Adrenal gland (tissue), 5 donors: ENCODE data around the gene DNAJC1.

Source experiments
- CTCF ChIP-seq, 6 experiments: fragments of 450-650 bp in 4 of 6; fragments of 200-600 bp in 2 of 6; sonication (generic) in 1 of 6; IDR thresholded peaks; 1 replicate in 5 of 6; 2 replicates in 1 of 6; pipeline versions ENCODE4 v1.5.1 to v1.8.0; 2016 to 2021; ENCODE audit warnings: antibody characterized with exemption in 6 of 6, mild to moderate bottlenecking in 2 of 6, moderate library complexity in 1 of 6
- POLR2A ChIP-seq, 2 donors: fragments of 450-650 bp; IDR thresholded peaks; one replicate each; pipeline ENCODE4 v1.6.1; 2017; ENCODE audit warnings: antibody characterized with exemption in 2 of 2, mild to moderate bottlenecking in 2 of 2, moderate library complexity in 1 of 2
- donor health status: DM: no; HTN: no; CAD: no.

GRCh38 chr10:21750424-21750823 lies 253.1 kb downstream of the DNAJC1 start:
- TF ChIP-seq CTCF (IDR thresholded peaks at IDR 0.05), result no peak
- TF ChIP-seq POLR2A (IDR thresholded peaks at IDR 0.05), result no peak
